HepG2 (cell line): ENCODE measurements around the gene HMCN2. TPM values are rescaled to one million over a fixed set of nuclear protein-coding genes. Genes with fewer than 3 reads are reported as not detected.
A peak's percentile ranks its signal among the peaks of the same experiment; 100 is the strongest.

ENCODE experiments used
- GZF1 ChIP-seq: sonication (generic); formaldehyde crosslinking; IDR thresholded peaks from 2 replicates; pipeline ENCODE4 v1.5.1; 2020; ENCODE audit warnings: mild to moderate bottlenecking, missing genetic modification reagents
- HNRNPK ChIP-seq: fragments of 200-400 bp; formaldehyde crosslinking; IDR thresholded peaks from 2 replicates; pipeline ENCODE4 v1.6.1; 2018; ENCODE audit warnings: low read length, low read depth, moderate library complexity, mild to moderate bottlenecking; ENCODE audit not compliant: poor library complexity, severe bottlenecking
- MEIS1 ChIP-seq: sonication (generic); formaldehyde crosslinking; IDR thresholded peaks from 2 replicates; pipeline ENCODE4 v1.9.0; 2021; ENCODE audit warnings: mild to moderate bottlenecking, missing genetic modification reagents, moderate library complexity, borderline replicate concordance
- NFE2L1 ChIP-seq: sonication (generic); formaldehyde crosslinking; IDR thresholded peaks from 2 replicates; pipeline ENCODE4 v1.4.0; 2020; ENCODE audit warnings: missing genetic modification reagents, mild to moderate bottlenecking, borderline replicate concordance
- PHF8 ChIP-seq: sonication (generic); formaldehyde crosslinking; IDR thresholded peaks from 2 replicates; pipeline ENCODE4 v1.5.0; 2020; ENCODE audit warnings: missing genetic modification reagents
- REXO4 ChIP-seq: sonication (generic); formaldehyde crosslinking; IDR thresholded peaks from 2 replicates; pipeline ENCODE4 v1.8.0; 2022; ENCODE audit warnings: missing genetic modification reagents, mild to moderate bottlenecking, borderline replicate concordance
- SP4 ChIP-seq: sonication (generic); formaldehyde crosslinking; IDR thresholded peaks from 2 replicates; pipeline ENCODE4 v1.8.1; 2023; ENCODE audit warnings: mild to moderate bottlenecking, missing genetic modification reagents
- STAT5B ChIP-seq: sonication (generic); formaldehyde crosslinking; IDR thresholded peaks from 2 replicates; pipeline ENCODE4 v1.4.0; 2020; ENCODE audit warnings: missing genetic modification reagents
- ZFP36L2 ChIP-seq: sonication (generic); formaldehyde crosslinking; IDR thresholded peaks from 2 replicates; pipeline ENCODE4 v1.4.0; 2020; ENCODE audit warnings: missing genetic modification reagents
- ZNF232 ChIP-seq: sonication (generic); formaldehyde crosslinking; IDR thresholded peaks from 2 replicates; pipeline ENCODE4 v1.4.0; 2020; ENCODE audit warnings: missing genetic modification reagents, borderline replicate concordance
- ZNF333 ChIP-seq: sonication (generic); formaldehyde crosslinking; IDR thresholded peaks from 2 replicates; pipeline ENCODE4 v1.4.0; 2020; ENCODE audit warnings: mild to moderate bottlenecking, missing genetic modification reagents, borderline replicate concordance
- ZNF569 ChIP-seq: sonication (generic); formaldehyde crosslinking; IDR thresholded peaks from 2 replicates; pipeline ENCODE4 v1.5.0; 2020; ENCODE audit warnings: mild to moderate bottlenecking, missing genetic modification reagents, moderate library complexity, borderline replicate concordance
- ZNF766 ChIP-seq: sonication (generic); formaldehyde crosslinking; IDR thresholded peaks from 2 replicates; pipeline ENCODE4 v1.5.0; 2020; ENCODE audit warnings: missing genetic modification reagents, borderline replicate concordance
- ZSCAN12 ChIP-seq: sonication (generic); formaldehyde crosslinking; IDR thresholded peaks from 2 replicates; pipeline ENCODE4 v1.9.0; 2021; ENCODE audit warnings: mild to moderate bottlenecking, missing genetic modification reagents
- polyA plus RNA-seq, 8 experiments: library from polyadenylated mRNA; depleted of rRNA in 3 of 8; stranded (reverse) in 7 of 8; unstranded in 1 of 8; fragments of >200 nt; fragmentation: Illumina TruSeq in 4 of 8; extraction: Trizol in 4 of 8; gene quantifications; 2 replicates each; pipeline versions ENCODE4 v1.2.1 to v1.2.3, GENCODE V29; 2011 to 2016; ENCODE audit warnings: low read depth in 4 of 8, missing spikeins in 1 of 8, mixed read lengths in 1 of 8; ENCODE audit not compliant: insufficient read depth in 1 of 8
- total RNA-seq, 5 experiments: library from RNA; depleted of rRNA; stranded (reverse); fragments of >200 nt; fragmentation: Illumina TruSeq; extraction: Trizol; gene quantifications; 2 replicates each; pipeline ENCODE4 v1.2.3, GENCODE V29; 2016; ENCODE audit warnings: low read depth in 1 of 5
- TF ChIP-seq, protein P1 (sequence below): IDR thresholded peaks from 2 replicates; pipeline ENCODE4 v1.6.1; 2016; ENCODE audit warnings: low read depth, borderline replicate concordance
- TF ChIP-seq, protein P2 (sequence below): sonication (generic); formaldehyde crosslinking; IDR thresholded peaks from 2 replicates; pipeline ENCODE4 v1.4.0; 2020; ENCODE audit warnings: mild to moderate bottlenecking, missing genetic modification reagents
- TF ChIP-seq, protein P3 (sequence below): sonication (generic); formaldehyde crosslinking; IDR thresholded peaks from 2 replicates; pipeline ENCODE4 v1.4.0; 2020; ENCODE audit warnings: missing genetic modification reagents, mild to moderate bottlenecking, borderline replicate concordance
- TF ChIP-seq, protein P4 (sequence below): sonication (generic); formaldehyde crosslinking; IDR thresholded peaks from 2 replicates; pipeline ENCODE4 v1.4.0; 2020; ENCODE audit warnings: missing genetic modification reagents, mild to moderate bottlenecking, borderline replicate concordance
- TF ChIP-seq, protein P5 (sequence below): sonication (generic); formaldehyde crosslinking; IDR thresholded peaks from 2 replicates; pipeline ENCODE4 v1.5.0; 2020; ENCODE audit warnings: missing genetic modification reagents, mild to moderate bottlenecking, borderline replicate concordance
- TF ChIP-seq, protein P6 (sequence below): IDR thresholded peaks from 2 replicates; pipeline ENCODE4 v1.6.1; 2016

The HMCN2 gene
- total and polyA plus RNA-seq, 2 of the 13 experiments (the other 11 are each of a cell fraction or from before 2014, with no cell fraction given) = 0.09 TPM; not detected in 1

DNA sequence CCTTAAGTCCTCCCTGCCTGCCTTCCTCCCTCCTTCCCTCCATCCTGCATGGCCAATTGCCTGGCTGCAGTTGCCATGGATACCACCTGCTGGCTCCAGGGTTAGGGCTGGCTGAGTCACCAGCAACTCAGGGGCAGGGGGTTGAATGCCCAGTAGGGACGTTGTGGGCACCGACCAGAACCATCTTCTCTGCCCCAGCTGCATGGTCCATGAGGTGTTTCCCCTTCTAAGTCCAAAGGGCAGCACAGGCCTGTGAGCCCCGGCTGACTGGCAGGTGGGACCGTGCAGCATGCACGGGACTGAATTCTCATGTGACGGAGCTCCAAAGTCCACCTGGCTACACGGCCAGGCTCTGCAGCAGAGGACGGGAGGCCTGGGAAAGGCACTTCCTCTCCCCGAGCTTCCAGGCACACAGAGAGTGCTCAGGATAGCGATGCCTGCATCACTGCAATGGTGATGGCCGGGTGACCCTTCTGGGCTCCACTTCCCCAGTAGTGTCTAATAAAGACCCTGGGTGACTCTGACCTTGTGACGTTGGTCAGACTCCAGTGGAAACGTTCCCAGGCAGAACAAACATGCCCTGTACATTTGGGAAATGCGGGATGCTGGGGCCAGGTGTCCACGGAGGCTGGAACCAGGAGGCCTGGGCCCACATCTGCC is 184.9 kb downstream of the HMCN2 start (continued):
- TF ChIP-seq, protein P1, sequence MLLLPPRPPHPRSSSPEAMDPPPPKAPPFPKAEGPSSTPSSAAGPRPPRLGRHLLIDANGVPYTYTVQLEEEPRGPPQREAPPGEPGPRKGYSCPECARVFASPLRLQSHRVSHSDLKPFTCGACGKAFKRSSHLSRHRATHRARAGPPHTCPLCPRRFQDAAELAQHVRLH (CRISPR knock-in tag) = peak; percentile 97; the same call in 1 of the 2 replicates
- TF ChIP-seq ZFP36L2 (no peak), PHF8 (CRISPR knock-in tag) (peak; percentile 59), GZF1 (no peak), SP4 (peak; percentile 74), NFE2L1 (CRISPR knock-in tag) (no peak), ZNF232 (CRISPR knock-in tag) (peak; percentile 98), ZNF569 (no peak), ZSCAN12 (no peak), HNRNPK (no peak), REXO4 (peak; percentile 70; the same call in 1 of the 2 replicates), ZNF333 (no peak), ZNF766 (CRISPR knock-in tag) (peak; percentile 93), MEIS1 (peak; percentile 94; the same call in 1 of the 2 replicates), STAT5B (CRISPR knock-in tag) (peak; percentile 77; the same call in 1 of the 2 replicates)
- TF ChIP-seq, protein P2, sequence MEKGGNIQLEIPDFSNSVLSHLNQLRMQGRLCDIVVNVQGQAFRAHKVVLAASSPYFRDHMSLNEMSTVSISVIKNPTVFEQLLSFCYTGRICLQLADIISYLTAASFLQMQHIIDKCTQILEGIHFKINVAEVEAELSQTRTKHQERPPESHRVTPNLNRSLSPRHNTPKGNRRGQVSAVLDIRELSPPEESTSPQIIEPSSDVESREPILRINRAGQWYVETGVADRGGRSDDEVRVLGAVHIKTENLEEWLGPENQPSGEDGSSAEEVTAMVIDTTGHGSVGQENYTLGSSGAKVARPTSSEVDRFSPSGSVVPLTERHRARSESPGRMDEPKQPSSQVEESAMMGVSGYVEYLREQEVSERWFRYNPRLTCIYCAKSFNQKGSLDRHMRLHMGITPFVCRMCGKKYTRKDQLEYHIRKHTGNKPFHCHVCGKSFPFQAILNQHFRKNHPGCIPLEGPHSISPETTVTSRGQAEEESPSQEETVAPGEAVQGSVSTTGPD (CRISPR knock-in tag) = no peak
- TF ChIP-seq, protein P3, sequence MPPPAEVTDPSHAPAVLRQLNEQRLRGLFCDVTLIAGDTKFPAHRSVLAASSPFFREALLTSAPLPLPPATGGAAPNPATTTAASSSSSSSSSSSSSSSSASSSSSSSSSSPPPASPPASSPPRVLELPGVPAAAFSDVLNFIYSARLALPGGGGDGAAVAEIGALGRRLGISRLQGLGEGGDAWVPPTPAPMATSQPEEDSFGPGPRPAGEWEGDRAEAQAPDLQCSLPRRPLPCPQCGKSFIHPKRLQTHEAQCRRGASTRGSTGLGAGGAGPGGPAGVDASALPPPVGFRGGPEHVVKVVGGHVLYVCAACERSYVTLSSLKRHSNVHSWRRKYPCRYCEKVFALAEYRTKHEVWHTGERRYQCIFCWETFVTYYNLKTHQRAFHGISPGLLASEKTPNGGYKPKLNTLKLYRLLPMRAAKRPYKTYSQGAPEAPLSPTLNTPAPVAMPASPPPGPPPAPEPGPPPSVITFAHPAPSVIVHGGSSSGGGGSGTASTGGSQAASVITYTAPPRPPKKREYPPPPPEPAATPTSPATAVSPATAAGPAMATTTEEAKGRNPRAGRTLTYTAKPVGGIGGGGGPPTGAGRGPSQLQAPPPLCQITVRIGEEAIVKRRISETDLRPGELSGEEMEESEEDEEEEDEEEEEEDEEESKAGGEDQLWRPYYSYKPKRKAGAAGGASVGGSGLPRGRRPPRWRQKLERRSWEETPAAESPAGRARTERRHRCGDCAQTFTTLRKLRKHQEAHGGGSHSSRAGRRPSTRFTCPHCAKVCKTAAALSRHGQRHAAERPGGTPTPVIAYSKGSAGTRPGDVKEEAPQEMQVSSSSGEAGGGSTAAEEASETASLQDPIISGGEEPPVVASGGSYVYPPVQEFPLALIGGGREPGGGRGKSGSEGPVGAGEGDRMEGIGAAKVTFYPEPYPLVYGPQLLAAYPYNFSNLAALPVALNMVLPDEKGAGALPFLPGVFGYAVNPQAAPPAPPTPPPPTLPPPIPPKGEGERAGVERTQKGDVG = 0 out of 2 replicates have a peak, but pooled peaks have one; percentile 67
- TF ChIP-seq, protein P4, sequence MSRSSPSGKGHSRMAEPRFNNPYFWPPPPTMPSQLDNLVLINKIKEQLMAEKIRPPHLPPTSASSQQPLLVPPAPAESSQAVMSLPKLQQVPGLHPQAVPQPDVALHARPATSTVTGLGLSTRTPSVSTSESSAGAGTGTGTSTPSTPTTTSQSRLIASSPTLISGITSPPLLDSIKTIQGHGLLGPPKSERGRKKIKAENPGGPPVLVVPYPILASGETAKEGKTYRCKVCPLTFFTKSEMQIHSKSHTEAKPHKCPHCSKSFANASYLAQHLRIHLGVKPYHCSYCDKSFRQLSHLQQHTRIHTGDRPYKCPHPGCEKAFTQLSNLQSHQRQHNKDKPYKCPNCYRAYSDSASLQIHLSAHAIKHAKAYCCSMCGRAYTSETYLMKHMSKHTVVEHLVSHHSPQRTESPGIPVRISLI (CRISPR knock-in tag) = peak; percentile 57; the same call in 1 of the 2 replicates
- TF ChIP-seq, protein P5, sequence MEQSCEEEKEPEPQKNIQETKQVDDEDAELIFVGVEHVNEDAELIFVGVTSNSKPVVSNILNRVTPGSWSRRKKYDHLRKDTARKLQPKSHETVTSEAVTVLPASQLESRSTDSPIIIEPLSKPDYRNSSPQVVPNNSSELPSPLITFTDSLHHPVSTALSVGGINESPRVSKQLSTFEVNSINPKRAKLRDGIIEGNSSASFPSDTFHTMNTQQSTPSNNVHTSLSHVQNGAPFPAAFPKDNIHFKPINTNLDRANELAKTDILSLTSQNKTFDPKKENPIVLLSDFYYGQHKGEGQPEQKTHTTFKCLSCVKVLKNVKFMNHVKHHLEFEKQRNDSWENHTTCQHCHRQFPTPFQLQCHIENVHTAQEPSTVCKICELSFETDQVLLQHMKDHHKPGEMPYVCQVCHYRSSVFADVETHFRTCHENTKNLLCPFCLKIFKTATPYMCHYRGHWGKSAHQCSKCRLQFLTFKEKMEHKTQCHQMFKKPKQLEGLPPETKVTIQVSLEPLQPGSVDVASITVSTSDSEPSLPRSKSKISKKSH = peak; percentile 89; the same call in 1 of the 2 replicates
- TF ChIP-seq, protein P6, sequence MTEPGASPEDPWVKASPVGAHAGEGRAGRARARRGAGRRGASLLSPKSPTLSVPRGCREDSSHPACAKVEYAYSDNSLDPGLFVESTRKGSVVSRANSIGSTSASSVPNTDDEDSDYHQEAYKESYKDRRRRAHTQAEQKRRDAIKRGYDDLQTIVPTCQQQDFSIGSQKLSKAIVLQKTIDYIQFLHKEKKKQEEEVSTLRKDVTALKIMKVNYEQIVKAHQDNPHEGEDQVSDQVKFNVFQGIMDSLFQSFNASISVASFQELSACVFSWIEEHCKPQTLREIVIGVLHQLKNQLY (CRISPR knock-in tag) = peak; percentile 95
